ENCODE measurements around the gene ESYT2. TPM values are rescaled to one million over a fixed set of nuclear protein-coding genes. Genes with fewer than 3 reads are reported as not detected.

ESYT2 gene
- polyA plus RNA-seq, 1 donor (not counting 4 experiments of a cell fraction or from before 2014, with no cell fraction given) = 45.9 TPM

DNA sequence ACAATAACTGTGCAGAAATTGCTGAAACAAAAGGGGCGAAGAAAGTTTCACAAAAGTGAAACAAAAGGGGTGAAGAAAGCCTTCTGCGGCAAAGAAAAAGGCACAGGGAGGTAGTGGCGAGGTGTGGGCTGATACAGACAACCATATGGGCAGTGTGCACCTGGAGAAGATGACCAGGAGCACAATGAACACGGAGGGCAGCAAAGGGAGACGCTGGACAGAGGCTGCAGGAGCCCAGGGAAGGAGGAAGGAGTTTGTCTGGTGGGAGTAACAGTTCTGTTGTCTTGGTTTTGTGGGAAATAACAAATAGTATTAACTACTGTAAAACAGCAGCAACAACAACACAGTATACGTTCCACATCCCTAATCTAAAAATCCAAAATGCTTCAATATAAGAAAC lies 42.4 kb downstream of the ESYT2 start:
- no peak for TF ChIP-seq EZH2 (IDR thresholded peaks at IDR 0.05; ENCODE audit: low read length)
- TF ChIP-seq, protein P1, sequence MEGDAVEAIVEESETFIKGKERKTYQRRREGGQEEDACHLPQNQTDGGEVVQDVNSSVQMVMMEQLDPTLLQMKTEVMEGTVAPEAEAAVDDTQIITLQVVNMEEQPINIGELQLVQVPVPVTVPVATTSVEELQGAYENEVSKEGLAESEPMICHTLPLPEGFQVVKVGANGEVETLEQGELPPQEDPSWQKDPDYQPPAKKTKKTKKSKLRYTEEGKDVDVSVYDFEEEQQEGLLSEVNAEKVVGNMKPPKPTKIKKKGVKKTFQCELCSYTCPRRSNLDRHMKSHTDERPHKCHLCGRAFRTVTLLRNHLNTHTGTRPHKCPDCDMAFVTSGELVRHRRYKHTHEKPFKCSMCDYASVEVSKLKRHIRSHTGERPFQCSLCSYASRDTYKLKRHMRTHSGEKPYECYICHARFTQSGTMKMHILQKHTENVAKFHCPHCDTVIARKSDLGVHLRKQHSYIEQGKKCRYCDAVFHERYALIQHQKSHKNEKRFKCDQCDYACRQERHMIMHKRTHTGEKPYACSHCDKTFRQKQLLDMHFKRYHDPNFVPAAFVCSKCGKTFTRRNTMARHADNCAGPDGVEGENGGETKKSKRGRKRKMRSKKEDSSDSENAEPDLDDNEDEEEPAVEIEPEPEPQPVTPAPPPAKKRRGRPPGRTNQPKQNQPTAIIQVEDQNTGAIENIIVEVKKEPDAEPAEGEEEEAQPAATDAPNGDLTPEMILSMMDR (optimal IDR thresholded peaks at IDR 0.05 in 1 of 3, IDR thresholded peaks at IDR 0.05 in 1 of 3, conservative IDR thresholded peaks at IDR 0.05 in 1 of 3; ENCODE audit: extremely low read depth in 1 of 3, insufficient read depth in 2 of 3, low read length in 3 of 3) = no peak
- Histone ChIP-seq H3K9ac (ENCODE audit: control insufficient read depth, extremely low read depth, insufficient read depth, low read length) (no peak overlapping the region), H3K4me2 (ENCODE audit: control insufficient read depth, extremely low read depth, insufficient read depth, low read depth, low read length) (no peak overlapping the region), H4K20me1 (ENCODE audit: control insufficient read depth, extremely low read depth, insufficient read depth, low read length) (no peaks in the 10 kb centered on the region), H3K4me1 (ENCODE audit: control insufficient read depth, extremely low read depth, insufficient read depth, low read length) (peaks cover 16% of the 10 kb centered on the region), H3K9me3 (ENCODE audit: control insufficient read depth, low read depth, low read length) (no peaks in the 10 kb centered on the region), H3K27me3 (ENCODE audit: control insufficient read depth, extremely low read depth, insufficient read depth, low read length) (no peaks in the 10 kb centered on the region), H2AFZ (ENCODE audit: control insufficient read depth, low read length) (no peak overlapping the region), H3K4me3 (ENCODE audit: control insufficient read depth in 2 of 3, extremely low read depth in 1 of 3, insufficient read depth in 2 of 3, low read depth in 1 of 3, low read length in 3 of 3) (no peak overlapping the region), H3K27ac (ENCODE audit: control insufficient read depth, insufficient read depth, low read length) (no peak overlapping the region), H3K36me3 (ENCODE audit: control insufficient read depth in 2 of 2, extremely low read depth in 1 of 2, insufficient read depth in 2 of 2, low read length in 2 of 2) (peaks cover 19 to 31% of the 10 kb centered on the region in 2 experiments), H3K9me1 (ENCODE audit: control insufficient read depth, extremely low read depth, insufficient read depth, low read length) (no peaks in the 10 kb centered on the region), H3K79me2 (ENCODE audit: control insufficient read depth, insufficient read depth, low read length) (no peaks in the 10 kb centered on the region)
- dilution Hi-C loops (cut with MboI; ENCODE audit: extremely low pct_ligation_motif_present, low sequenced_read_pairs) = no loop called here
- FAIRE-seq (no peak), DNase-seq (ENCODE audit: low read depth, low spot score) (no peak)

DNA sequence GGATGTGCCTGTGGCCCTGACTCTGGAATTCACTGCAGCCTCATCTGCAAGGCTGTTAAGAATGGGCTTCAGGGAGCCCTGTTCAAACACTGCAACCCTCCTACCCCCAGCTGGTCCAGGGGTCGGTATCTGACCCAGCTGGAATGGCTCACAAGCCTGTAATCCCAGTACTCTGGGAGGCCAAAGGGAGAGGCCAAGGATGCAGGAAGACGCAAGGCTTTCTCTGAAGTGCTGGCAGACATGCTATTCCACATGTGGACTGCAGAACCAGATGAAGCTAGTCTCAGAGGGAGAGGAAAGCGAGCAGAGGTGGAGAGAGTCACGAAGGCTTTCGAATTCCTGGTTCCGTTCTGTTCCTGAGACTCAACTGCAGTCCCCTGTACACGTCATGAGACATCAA lies 45.0 kb downstream of the ESYT2 start:
- H3K36me3 ChIP-seq (ENCODE audit: control insufficient read depth in 2 of 2, extremely low read depth in 1 of 2, insufficient read depth in 2 of 2, low read length in 2 of 2) = peaks cover 19 to 38% of the 10 kb centered on the region in 2 experiments
- peaks cover 2% of the 10 kb centered on the region for H3K79me2 ChIP-seq (ENCODE audit: control insufficient read depth, insufficient read depth, low read length)
- peaks cover 16% of the 10 kb centered on the region for H3K4me1 ChIP-seq (ENCODE audit: control insufficient read depth, extremely low read depth, insufficient read depth, low read length)
- no peaks in the 10 kb centered on the region for H3K9me1 ChIP-seq (ENCODE audit: control insufficient read depth, extremely low read depth, insufficient read depth, low read length)
- H3K27ac ChIP-seq (ENCODE audit: control insufficient read depth, insufficient read depth, low read length) = no peak overlapping the region
- no peak overlapping the region for H3K4me3 ChIP-seq (ENCODE audit: control insufficient read depth in 2 of 3, extremely low read depth in 1 of 3, insufficient read depth in 2 of 3, low read depth in 1 of 3, low read length in 3 of 3)
- H4K20me1 ChIP-seq (ENCODE audit: control insufficient read depth, extremely low read depth, insufficient read depth, low read length) = no peaks in the 10 kb centered on the region
- no peak for TF ChIP-seq EZH2 (IDR thresholded peaks at IDR 0.05; ENCODE audit: low read length)
- TF ChIP-seq, protein P1 (optimal IDR thresholded peaks at IDR 0.05 in 1 of 3, IDR thresholded peaks at IDR 0.05 in 1 of 3, conservative IDR thresholded peaks at IDR 0.05 in 1 of 3; ENCODE audit: extremely low read depth in 1 of 3, insufficient read depth in 2 of 3, low read length in 3 of 3) = no peak
- no peak overlapping the region for H3K9ac ChIP-seq (ENCODE audit: control insufficient read depth, extremely low read depth, insufficient read depth, low read length)
- FAIRE-seq (no peak), DNase-seq (ENCODE audit: low read depth, low spot score) (no peak)
- dilution Hi-C loops (cut with MboI; ENCODE audit: extremely low pct_ligation_motif_present, low sequenced_read_pairs) = no loop called here
- no peaks in the 10 kb centered on the region for H3K9me3 ChIP-seq (ENCODE audit: control insufficient read depth, low read depth, low read length)
- H3K4me2 ChIP-seq (ENCODE audit: control insufficient read depth, extremely low read depth, insufficient read depth, low read depth, low read length) = no peak overlapping the region
- H2AFZ ChIP-seq (ENCODE audit: control insufficient read depth, low read length) = no peak overlapping the region
- no peaks in the 10 kb centered on the region for H3K27me3 ChIP-seq (ENCODE audit: control insufficient read depth, extremely low read depth, insufficient read depth, low read length)
